Measurements from ENCODE around the gene SMOC2.
"Not testable (repeated sequence)": the region's sequence is repeated elsewhere in the genome, so short reads cannot be mapped to it uniquely, and the experiment has no call there.

Gene SMOC2

GRCh38 chr6:168692193-168692914, 251.4 kb downstream of the SMOC2 start:
- no peak for DNase-seq

DNA sequence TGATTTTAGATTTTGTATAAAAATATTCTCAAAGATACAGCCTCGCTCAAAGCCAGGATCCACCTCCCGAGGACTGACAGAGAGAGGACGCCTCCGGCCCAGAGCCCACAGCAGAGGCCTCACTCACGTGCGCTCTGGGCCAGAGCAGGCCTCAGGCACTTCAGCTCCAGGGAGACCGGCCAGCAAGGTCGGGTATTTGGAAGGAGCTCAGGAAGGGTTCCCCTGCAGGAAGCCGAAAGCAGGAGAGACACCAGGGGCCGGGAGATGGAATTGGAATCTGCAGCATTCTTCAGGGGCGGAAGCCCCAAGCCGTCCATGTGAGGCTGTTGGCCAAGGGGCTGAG, 251.9 kb downstream of the SMOC2 start:
- not testable (repeated sequence) for DNase-seq

DNA sequence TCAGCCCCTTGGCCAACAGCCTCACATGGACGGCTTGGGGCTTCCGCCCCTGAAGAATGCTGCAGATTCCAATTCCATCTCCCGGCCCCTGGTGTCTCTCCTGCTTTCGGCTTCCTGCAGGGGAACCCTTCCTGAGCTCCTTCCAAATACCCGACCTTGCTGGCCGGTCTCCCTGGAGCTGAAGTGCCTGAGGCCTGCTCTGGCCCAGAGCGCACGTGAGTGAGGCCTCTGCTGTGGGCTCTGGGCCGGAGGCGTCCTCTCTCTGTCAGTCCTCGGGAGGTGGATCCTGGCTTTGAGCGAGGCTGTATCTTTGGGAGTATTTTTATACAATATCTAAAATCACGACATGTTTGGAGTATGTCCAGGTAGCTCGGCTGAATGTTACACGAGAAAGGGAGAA, 253.8 kb downstream of the SMOC2 start:
- DNase-seq, result not testable (repeated sequence)

- no peak for DNase-seq
Observed at GRCh38 chr6:168695701-168696100, 254.7 kb downstream of the SMOC2 start.

DNA sequence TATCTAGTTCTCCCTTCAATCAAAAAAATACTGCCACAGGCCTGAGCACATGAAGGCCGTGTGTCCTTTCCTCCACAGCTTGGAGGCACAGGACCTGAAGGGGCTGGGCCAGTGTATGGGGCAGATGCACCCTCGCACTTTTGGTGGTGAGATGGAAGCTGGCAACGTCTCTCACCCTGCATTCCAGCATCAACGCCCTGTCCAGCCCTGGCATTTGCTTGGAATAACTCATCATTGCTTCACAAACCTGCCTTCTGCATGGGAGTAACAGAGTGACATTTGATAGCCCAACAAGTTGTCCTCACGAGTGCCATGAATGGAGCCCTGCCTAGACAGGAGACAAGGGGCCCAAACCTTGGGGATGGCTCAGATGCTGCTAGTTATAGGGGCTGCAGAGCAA, 257.9 kb downstream of the SMOC2 start:
- no peak for DNase-seq

GRCh38 chr6:168699631-168700295, 258.8 kb downstream of the SMOC2 start:
- DNase-seq, result no peak

GRCh38 chr6:168700880-168701279, 259.9 kb downstream of the SMOC2 start:
- no peak for DNase-seq

- no peak for DNase-seq
Observed at GRCh38 chr6:168703990-168704389, 263.0 kb downstream of the SMOC2 start.

- DNase-seq, result no peak
Observed at GRCh38 chr6:168704678-168705077, 263.7 kb downstream of the SMOC2 start.

GRCh38 chr6:168705271-168705670, 264.3 kb downstream of the SMOC2 start:
- not testable (repeated sequence) for DNase-seq

- no peak for DNase-seq
Observed at GRCh38 chr6:168706471-168707177, 265.6 kb downstream of the SMOC2 start.

- no peak for DNase-seq
Observed at GRCh38 chr6:168708526-168708925, 267.5 kb downstream of the SMOC2 start.

DNA sequence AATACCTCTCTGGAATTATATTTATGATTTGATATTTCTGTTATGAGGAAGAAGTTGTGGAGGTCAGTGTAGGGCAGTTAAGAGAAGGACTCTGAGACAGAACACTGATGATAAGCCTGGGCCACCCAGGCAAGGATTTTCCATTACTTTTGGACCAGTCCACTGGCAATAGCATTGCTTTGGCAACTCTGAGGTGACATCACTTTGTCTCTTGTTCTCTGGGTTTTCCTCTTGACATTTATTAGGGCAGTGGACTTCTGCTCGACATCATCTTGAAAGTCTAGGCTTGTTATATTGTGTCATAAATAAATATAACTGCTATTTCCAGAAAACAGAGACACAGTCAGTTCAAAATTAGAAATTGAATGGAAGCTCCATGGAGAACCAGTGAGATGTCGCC, 268.0 kb downstream of the SMOC2 start:
- DNase-seq, result no peak

- DNase-seq, result no peak
Observed at GRCh38 chr6:168709390-168709789, 268.4 kb downstream of the SMOC2 start.

DNA sequence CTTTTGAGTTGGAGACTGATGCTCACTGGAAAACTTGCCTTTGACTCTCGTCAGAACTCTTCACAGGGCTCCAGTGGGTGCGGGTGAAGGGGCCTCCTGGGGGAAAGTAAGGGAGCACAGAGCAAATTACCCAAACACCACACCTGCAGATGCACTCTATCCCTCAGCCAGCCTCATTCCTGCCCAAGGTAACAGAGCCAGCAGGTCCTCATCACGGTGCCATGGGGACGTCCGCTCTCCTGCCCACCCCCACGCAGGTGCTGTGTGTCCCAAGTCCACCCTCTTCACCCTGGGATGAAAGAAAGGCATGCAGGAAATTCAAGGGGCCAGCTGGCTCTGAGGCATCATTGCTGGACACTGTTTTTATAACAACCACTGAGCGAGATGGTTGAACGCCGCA, 269.0 kb downstream of the SMOC2 start:
- DNase-seq, result no peak

DNA sequence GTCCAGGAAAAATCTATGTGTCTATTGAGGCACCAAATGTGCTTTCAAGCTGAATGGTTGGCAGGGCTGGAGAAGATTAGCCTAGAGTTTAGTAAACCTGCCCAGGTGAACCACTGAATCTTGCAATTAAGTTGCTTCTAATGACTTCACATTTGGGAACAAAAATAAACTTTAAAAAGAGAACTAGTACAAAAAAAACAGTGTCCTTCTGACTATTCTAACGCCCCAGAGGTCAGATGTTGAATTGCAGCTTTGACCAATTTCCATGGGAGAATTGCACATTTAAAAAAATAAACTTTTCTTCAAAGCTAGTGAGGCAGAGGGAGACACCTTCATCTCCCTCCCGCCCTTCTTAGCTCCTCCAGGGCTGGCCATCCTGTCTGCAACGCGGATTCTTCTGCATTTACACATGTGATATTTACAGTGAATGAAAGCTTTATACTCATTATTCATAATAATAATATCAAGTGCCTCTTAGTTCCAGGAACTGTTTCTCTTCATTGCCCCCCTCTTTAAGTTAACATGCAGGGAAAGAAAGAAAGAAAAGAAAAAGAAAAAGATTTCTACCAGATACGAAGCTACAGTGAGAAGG, 270.2 kb downstream of the SMOC2 start:
- DNase-seq, result no peak

DNA sequence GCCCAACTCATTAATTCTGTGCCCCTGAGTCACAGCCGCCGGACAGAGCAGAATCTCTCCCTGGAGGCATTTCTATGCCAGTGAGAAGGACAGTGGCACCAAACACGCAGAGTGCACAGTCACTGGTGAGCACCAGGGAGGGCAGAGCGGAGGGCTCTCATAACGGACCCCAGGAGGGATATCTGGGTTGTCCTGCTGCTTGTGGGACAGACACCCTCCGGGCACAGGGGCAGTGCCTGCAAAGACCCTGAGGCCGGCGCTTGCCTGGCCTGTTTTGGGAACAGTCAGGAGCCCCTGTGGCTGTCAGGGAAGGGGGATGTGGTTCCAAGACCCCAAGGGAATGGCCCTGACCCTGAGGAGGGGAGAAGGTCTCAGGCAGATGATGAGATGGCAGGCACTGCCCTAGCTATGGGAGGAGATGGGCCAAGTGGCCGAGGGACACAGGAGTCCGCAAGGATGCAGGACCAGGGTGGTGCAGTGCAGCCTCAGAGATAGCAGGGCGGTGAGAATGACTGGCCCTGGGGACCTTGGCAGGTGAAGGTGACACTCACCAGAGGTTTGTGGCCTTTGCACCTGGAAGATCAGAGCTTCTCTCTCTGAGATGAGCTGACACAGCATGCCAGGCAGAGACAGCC, 270.8 kb downstream of the SMOC2 start:
- no peak for DNase-seq

DNA sequence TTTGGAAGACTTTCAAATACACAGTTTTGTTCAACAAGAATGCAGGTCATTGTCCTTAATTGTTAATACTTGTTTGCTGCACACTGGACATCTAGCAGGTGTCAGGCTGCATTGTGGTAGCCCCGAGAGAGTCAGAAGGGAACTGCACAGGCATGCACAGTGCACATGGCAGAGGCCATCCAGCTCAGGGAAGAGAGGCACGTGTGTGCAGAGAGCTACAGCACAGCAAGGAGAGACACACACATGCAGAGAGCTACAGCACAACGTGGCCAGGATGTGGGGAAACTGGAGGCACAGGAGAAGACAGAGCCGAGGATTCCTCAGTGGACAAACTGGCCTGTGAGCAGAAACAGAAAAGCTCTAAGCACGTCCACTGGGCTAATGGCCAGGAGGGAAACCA, 272.0 kb downstream of the SMOC2 start:
- DNase-seq, result no peak

DNA sequence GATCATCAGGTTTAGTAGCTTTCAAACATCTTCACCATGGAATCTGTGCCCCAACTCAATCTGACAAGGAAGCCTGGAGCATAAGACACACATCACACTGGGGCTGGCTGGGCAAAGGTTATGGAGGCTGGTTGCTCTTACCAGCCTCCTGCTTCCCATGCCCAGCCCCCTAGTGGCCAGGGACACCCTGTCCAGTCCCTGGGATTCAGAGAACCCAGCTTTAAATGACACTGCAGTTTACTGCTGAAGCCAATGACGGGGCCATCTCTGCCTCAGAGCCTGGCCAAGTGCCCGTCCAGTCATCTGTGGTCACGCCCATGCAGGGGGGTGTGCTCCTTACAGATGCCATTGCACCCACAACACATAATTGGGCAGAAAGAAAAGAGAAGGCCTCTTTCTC, 272.9 kb downstream of the SMOC2 start:
- DNase-seq, result no peak

DNA sequence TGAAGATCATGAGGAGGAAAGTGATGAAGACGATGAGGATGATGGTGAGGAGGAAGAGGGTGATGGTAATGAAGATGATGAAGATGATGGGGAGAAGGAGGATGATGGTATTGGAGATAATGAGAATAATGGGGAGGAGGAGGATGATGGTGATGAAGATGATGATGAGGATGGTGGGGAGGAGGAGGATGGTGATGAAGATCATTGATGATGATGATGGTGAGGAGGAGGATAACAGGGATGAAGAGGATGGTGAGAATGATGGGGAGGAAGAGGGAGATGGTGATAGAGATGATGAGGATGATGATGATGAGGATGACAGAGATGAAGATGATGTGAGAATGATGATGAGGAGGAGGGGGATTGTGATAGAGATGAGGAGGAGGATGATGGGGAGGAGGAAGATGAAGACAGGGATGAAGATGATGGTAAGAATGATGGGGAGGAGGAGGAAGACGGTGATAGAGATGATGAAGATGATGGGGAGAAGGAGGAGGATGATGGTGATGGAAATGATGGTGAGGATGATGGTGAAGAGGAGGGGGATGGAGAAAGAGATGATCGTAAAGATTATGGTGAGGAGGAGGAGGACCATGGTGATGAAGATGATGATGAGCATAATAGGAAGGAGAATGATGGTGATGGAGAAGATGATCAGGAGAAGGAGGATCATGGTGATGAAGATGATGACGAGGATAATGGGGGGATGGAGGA, 273.7 kb downstream of the SMOC2 start:
- no peak for DNase-seq

DNA sequence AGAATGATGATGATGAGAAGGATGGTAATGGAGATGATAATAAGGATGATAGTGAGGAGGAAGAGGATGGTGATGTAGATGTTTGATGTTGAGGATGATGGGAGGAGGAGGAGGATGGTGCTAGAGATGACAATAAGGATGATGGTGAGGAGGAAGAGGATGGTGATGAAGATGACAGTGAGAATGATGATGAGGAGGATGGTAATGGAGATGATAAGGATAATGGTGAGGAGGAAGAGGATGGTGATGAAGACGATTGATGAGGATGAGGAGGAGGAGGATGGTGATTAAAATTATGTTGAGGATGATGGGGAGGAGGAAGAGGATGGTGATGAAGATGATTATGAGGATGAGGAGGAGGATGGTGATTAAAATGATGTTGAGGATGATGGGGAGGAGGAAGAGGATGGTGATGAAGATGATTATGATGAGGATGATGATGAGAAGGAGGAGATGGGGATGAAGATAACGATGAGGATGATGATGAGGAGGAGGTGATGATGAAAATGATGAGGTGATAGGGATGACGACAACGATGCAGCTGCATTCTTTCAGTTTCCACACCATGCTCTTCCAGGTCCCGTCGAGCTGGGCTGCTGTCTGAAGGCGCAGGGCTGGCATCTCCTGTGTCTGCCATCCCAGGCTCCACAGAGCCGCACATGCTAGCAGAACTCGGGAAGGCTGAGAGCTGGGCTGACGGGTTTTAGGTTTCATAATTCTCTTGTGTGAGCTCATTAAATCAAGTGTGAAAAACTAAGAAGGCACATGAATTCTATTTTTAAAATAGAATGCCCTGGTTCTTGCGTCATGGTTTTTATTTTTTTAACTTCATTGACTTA, 274.9 kb downstream of the SMOC2 start:
- DNase-seq, result no peak

DNA sequence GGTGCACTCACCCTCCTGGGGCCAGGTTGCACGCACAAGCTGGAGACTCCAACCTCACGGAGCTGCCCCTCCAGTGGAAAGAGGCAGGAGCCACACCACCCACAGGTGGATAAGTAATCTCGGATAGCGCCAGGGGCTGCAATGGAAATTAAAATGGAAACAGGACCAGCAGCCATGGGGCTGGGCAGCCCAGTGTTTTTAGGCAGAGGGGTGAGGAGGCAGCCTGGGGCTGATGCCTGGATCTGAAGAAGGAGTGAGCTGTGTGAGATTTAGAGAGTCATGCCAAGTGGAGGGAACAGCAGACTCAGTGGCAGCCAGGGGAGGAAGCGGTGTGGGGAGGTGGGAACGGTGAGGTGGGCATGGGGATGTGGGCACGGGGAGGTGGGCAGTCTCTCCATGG, 275.6 kb downstream of the SMOC2 start:
- no peak for DNase-seq

All from NCI-H187 (cell line).